Measurements from ENCODE around the gene PIGQ.

- no peak for TF ChIP-seq POLR2A (IDR thresholded peaks at IDR 0.05)
- TF ChIP-seq, protein P1, sequence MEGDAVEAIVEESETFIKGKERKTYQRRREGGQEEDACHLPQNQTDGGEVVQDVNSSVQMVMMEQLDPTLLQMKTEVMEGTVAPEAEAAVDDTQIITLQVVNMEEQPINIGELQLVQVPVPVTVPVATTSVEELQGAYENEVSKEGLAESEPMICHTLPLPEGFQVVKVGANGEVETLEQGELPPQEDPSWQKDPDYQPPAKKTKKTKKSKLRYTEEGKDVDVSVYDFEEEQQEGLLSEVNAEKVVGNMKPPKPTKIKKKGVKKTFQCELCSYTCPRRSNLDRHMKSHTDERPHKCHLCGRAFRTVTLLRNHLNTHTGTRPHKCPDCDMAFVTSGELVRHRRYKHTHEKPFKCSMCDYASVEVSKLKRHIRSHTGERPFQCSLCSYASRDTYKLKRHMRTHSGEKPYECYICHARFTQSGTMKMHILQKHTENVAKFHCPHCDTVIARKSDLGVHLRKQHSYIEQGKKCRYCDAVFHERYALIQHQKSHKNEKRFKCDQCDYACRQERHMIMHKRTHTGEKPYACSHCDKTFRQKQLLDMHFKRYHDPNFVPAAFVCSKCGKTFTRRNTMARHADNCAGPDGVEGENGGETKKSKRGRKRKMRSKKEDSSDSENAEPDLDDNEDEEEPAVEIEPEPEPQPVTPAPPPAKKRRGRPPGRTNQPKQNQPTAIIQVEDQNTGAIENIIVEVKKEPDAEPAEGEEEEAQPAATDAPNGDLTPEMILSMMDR (IDR thresholded peaks at IDR 0.05) = no peak
These were observed 10.6 kb downstream of the PIGQ start for GRCh38 chr16:580141-580945.
